ENCODE results near the gene BNIP1.

The BNIP1 gene

DNA sequence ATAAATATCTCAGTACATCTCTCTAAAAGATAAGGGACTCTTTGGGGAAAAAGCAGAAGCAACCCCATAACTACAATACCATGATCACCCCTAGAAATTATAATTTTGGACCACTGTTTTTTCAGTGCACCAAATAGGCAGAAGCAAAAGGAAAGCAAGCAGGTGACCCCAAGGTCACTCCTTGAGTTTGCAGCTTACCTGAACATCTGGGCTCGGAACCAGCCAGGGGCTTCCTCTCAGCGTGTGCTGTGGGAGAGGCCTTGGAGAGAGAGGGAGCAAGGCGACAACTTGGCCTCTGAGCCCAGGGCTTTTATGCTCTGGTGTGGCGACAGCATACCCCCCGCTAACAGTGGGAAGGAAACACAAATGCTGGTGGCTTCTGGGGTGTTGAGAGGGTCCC, 16.8 kb downstream of the BNIP1 start:
- intact Hi-C loops (cut with DNase I), result no loop called here

DNA sequence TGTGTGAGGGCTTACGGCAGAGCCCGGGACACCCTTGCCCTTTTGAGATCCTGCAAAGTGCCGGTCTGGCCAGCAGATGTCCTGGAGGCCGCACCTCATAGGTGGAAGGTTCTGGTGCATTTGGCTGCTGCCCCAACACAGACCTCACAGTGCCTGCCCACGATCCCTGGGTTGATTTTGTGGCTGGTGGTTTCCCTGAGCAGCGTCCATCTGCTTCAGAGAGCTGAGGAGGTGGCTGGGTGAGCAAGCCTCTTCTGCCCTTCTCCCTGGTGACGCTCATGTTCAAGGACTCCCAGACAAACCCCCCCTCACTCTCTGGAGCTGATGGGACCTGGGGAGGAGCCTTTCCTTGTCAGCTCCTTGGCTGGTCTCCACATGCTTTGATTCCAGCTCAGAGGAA, 18.9 kb downstream of the BNIP1 start:
- intact Hi-C loops (cut with DNase I), result no loop called here
- DNase-seq, result no peak

More for the DNA sequence above, 16.8 kb downstream of the BNIP1 start:
- no peak for DNase-seq

DNA sequence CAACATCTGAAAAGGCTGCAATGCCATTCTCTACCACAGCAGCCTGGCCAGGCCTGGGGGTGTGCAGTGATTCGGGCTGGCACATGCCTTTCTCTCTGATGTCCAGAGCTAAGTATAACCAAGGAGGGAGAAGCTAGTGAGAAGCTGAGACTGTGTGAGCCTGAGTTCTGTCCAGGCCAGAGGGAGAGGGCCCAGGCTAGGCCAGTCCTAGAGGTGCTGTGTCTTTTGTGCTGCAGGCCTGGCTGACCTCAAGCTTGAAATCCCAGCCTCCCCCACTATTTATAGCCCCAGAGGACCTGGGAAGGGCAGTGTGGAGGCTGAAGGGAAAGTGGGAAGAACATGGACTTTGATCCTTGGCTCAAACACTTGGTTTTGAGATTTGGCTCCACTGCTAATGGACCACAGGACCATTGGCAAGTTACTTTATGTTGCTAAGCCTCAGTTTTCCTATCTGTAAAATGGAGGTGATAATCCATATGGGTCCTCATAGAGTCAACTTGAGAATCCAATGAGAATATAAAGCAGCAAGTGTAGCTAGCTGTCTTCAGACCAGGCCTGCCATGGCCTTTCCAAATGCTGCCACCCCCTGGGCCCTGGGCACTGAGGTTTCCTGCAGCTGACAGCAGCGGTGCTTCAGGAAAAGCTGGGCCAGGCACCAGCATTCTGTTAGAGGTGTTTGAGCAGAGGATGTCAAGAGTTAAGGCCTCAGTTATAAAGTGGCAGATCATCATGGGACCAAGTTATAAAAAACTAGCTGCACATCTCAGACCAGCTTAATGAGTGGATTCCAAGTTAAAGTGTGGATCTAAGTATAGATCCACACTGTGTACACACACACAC, 21.1 kb downstream of the BNIP1 start:
- no peak for DNase-seq
- intact Hi-C loops (cut with DNase I), result no loop called here

DNA sequence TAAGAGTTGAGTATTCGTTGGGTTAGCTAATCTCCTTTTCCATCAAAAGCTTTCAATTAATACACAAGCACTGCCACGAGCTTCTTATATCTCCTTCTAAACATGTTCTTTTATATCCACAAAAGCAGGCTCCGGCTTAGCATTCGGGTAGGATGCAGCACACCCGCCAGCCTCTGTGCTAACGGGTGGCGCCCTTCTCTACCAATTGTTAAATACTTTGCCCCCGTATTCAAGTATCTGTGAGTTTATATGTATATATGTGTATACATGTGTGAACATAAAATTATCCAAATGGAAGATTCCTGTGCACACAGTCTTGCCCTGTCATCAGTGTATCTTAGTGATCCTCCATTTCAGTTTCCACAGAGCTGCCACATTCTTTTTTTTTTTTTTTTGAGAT, 27.8 kb downstream of the BNIP1 start:
- DNase-seq, result no peak
- intact Hi-C loops (cut with DNase I), result no loop called here

DNA sequence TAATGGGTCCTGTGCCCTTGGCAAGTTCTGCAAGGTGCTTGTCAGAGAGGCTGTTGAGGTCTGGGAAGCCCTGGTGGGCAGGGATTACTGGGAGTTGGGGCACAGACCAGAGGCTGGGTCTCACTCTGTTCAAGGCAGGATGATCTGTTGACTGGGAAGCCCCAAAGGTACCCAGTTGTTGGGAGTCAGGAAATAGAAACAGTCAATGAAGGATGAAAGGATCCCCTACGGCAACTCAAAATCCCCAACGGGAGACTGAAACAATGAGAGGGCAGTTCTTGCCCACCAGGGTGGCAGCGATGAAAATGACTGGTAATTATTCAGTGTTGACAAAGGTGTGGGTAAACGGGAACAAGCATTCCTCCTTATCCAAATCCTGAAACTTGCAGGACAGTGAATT, 31.2 kb downstream of the BNIP1 start:
- DNase-seq, result no peak
- intact Hi-C loops (cut with DNase I), result no loop called here

DNA sequence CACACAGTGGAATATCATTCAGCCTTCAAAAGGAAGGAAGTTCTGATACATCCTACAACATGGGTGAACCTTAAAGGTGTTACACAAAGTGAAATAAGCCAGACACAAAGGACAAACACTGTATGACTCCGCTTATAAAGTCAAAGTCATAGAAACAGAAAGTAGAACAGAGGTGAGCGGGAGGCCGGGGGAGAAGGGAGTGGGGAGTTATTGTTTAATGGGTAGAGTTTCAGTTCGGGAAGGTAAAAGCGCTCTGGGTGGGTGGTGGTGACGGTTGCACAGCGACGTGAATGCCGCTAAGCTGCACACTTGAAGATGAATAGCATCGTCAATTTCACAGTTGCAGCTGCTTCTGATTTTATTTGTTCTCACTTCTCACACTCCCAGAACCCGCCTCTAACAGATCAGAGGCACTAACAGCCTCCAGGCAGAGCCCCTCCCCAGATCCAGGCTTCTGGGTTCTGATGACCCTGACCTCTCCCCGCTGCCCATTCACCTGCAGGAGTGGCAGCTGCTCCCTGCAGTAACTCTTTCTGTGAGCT, 34.1 kb downstream of the BNIP1 start:
- no peak for DNase-seq
- intact Hi-C loops (cut with DNase I), result no loop called here

DNA sequence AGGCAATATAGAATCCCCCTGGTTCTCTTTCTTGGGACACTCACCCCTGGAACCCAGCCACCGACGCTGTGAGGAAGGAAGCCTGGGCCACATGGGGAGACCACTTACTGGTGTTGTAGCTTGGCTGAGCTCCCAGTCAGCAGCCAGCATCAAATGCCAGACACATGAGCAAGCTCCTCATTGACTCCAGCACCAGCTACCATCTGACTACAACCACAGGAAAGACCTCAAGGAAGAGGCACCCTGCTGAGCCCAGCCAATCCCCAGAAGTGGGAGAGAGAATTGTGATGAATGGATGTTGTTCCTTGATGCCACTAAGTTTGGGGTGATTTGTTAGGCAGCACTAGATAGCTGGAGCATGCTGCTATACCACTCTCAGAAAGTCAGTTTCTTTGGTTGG, 36.0 kb downstream of the BNIP1 start:
- intact Hi-C loops (cut with DNase I), result no loop called here
- DNase-seq, result no peak

DNA sequence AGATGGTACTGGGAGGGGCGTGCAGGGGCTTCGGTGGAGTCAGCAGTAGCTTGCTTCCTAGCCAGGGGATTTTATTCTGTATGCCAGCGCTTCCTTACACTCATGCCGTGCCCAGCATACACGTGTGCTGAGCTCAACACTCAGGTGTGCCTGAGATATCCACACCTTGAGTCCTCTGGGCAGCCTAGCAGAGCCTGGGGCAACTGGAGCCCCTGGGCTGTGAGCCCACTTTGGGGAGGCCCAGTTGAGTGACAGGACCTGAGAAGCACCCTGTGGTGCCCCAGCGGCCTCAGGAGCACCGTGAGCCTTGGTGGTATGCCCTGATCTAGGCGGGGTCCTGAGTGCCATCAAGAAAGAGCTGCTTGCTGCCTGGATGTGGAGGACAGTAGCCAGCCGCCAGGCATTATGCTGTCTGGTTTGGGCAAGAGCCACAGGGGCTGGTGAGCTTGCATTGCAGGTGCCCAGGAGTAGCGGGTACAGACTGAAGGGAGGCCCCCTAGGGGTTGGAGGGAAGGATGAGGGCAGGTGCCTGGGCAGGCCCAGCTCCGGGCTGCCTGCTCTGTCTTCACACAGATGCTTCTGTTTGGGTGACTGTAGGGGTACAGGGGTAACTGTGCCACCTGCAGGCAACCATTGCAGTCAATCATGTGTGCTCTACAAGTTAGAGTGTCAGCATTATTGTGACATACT, 42.9 kb downstream of the BNIP1 start:
- no peak for DNase-seq
- intact Hi-C loops (cut with DNase I), result no loop called here

DNA sequence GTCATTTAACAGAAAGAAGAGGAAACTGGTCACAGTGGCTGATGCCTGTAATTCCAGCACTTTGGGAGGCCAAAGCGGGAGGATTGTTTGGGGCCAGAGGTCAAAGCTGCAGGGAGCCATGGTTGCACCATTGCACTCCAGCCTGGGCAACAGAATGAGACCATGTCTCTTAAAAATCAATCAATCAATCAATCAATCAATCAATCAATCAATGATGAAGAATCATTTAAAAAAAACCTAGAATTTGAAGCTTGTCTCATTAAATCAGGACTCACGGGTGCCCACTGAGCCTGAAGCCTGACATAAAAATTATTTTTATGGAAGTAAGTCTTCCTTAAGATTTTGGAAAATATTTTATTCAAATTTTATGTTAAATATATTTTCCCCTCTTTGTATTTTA, 43.9 kb downstream of the BNIP1 start:
- DNase-seq, result no peak
- intact Hi-C loops (cut with DNase I), result no loop called here

DNA sequence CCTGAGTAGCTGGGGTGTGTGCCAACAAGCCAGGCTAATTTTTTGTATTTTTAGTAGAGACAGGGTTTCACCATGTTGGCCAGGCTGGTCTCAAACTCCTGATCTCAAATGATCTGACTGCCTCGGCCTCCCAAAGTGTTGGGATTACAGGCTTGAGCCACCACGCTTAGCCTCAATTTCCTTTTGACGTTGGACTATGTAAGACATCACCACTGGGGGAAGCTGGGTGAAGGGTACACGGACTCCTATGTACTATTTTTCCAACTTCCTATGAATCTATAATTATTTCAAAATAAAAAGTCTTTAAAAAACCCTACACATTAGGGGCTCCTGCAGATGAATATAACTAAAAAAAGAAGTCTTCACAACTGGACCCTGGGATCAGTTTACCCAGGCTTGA, 46.7 kb downstream of the BNIP1 start:
- DNase-seq, result no peak
- intact Hi-C loops (cut with DNase I), result no loop called here

DNA sequence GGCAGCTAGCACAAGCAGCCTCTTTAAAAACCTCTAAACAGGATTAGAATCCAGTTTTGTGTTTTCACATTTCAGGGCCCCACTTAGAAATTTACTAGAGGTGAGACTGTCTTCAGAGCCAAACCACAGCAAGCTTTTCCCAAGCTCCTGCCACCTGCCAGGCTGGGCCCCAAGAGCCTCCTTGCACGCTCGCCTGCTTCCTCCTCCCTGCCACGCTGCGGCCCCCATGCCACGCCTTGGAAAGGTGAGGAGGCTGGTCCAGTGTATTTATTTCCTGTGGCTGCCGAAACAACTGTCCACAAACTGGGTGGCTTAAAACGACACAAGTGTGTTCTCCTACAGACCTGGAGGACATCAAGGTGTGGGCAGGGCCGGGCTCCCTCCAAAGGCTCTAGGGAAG, 47.2 kb downstream of the BNIP1 start:
- no peak for DNase-seq
- intact Hi-C loops (cut with DNase I), result no loop called here

DNA sequence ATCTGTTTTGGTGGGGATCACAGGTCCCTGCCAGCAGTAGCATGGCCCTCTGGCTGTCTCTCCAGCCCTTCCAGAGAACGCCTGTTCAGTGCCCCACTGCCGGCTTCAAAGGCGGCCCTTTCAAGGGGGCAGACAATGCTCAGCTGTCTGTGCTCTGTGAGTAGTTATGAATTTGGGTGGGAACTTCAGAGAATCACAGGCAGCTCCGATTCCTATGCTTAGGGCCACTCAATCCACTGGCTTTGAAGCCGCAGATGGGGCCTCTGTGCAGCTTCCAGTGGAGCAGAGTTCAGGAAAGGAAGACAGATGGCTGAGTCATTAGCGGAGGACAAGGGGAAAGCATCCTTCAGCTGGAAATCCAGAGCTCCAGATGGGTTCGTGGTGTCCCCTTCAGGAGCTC, 48.2 kb downstream of the BNIP1 start:
- no peak for DNase-seq
- intact Hi-C loops (cut with DNase I), result no loop called here

DNA sequence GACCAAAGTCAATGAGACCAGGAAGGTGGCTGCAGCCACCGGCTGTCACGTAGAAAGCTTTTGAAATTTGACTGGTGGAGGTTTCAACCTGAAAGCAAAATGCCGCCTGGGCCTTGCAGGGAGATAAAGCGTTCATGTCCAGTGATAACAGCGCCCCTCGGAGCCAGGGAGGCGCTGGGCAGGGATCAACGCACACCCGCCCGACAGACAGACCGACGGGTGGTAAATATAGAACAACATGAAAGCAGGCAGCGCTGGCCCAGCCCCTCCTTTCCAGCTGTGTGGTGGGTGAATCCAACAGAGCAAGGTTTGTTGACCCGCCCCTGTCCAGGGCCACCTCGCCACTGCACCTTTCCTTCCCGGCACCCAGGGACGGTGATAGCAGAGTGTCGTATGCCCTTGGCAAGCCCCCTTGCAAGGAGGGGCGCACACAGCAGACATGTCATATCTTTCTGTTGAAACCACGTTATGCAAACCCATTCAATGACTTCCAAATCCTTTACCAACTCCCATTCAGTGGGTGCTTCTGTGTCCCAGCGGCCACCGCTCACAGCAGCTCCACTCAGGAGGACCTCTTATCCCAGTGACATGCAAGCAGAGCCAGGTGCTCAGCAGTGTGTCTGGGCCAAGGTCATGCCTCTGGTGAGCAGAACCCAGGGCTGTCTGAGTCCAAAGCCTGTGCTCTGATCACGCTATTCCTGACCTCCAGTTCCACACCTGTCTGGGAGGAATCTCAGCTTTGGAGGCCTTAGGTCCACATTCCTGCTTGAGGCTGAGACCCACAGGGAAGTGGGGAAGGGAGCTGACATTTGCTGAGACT, 52.0 kb downstream of the BNIP1 start:
- intact Hi-C loops (cut with DNase I), result no loop called here
- peak in 1 of 10 donors; percentile 55 for DNase-seq

DNA sequence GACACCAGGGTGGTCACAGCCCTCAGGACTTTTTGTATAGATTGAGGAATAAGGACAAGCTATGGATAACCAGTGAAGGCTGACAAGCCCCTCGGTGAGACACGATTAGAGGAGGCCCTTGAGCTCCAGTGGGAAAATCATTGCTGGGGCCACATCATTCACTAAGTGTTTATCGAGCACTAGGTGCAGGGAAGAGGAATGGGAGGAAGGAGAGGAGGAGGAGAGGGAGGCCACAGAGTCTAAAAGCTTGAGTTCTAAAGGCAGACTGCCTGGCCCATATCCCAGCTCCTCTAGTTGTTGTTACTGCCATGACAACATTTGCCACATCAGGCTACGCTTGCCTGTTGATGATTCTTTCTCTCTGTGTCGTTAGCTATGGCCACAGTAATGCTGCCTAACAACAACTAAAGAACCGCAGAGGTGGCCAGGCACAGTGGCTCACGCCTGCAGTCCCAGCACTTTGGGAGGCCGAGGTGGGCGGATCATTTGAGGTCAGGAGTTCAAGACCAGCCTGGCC, 53.1 kb downstream of the BNIP1 start:
- DNase-seq, result no peak
- intact Hi-C loops (cut with DNase I), result no loop called here

DNA sequence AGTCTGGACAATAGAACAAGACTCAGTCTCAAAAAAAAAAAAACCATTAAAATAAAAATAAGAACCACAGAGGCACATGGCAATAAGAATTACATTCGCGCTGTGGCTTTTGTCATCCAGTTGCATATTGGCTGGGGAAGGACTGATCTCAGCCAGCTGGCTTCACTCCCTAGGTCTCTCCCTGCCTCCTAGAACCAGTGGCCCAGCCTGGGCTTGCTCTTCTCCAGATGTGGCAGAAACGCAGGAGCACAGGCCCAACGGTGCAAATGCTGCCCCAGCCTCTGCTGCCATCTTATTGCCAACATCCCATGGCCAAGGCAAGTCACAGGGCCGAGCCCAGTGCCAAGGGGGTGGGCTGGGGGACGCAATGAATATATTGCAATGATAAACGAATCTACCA, 53.7 kb downstream of the BNIP1 start:
- intact Hi-C loops (cut with DNase I), result no loop called here
- DNase-seq, result no peak

DNA sequence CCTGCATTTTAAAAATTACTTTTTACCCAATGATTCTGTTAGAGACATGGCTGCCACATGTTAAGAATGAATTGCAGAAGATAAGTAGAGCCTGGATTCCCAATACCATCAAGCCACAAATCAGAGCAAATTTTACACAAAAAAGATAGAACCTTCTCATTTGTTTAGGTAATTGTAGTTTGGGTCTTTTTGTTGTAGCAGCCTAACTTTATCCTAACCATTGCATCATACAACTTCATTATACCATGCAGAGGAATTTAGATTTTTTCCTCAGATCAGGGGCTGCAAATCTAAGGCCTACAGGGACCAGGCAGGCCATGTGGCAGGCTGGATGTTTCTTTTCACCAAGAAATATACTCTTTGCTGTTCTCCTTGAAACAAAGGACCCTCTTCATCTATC, 56.0 kb downstream of the BNIP1 start:
- intact Hi-C loops (cut with DNase I), result no loop called here

DNA sequence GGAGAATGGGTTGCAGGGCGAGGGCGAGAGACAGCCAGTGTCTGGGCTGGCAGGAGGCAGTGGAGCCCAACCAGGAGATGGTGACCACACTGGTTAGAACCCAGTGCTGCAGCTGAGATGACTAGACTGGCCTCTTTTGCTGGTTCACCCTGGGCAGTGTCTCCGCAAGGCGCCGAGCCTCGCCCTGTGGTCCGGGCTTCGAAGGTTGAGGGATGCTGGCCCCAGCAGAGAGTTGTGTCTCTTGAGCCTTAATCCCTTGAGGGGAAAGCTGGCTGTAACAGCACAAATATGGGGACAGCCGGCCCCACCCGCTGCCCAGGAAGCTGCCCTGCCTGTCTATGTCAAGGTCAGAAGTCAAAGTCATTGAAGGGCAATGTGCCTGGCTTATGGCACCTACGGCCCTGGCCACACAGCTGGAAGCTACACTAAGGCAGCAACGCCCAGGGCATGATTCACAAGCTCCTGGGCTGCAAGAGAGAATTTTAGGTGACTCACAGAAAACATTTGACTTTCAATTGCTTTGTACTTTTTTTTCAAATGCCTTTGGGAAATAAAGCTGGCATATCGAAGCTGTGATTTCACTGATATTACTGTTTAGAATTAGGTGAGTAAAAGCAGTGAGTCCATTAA, 57.4 kb downstream of the BNIP1 start:
- intact Hi-C loops (cut with DNase I), result no loop called here
- DNase-seq, result no peak

More for the DNA sequence above, 56.0 kb downstream of the BNIP1 start:
- DNase-seq, result no peak

DNA sequence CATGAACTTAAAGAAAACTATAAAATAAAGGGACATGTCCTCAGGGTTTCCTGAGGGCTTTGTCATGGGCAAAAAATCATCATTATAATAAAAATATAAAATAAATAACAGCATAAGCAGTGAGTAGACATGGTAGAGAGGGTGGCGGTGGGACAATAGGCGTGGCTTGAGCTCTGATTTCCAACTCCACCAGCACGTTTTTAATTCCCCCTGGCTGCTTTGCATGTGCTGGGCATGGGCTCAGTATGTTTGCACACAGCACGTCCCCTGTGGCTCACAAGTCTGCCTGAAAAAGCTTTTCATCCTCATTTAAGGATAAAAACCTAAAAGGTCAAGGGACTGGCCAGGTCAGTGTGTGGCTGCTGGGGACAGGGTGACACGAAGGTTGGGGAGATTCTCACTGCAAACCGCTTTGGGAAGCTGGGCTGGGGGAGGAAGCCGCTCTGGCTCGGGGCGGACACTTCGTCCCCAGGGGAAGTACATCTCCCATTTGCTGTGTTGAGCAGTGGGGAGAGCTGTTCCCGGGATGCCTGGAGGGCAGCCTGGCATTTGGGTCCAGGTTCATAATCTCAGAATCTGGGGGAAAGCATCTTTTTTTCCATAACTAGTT, 58.0 kb downstream of the BNIP1 start:
- intact Hi-C loops (cut with DNase I), result no loop called here
- DNase-seq, result no peak

DNA sequence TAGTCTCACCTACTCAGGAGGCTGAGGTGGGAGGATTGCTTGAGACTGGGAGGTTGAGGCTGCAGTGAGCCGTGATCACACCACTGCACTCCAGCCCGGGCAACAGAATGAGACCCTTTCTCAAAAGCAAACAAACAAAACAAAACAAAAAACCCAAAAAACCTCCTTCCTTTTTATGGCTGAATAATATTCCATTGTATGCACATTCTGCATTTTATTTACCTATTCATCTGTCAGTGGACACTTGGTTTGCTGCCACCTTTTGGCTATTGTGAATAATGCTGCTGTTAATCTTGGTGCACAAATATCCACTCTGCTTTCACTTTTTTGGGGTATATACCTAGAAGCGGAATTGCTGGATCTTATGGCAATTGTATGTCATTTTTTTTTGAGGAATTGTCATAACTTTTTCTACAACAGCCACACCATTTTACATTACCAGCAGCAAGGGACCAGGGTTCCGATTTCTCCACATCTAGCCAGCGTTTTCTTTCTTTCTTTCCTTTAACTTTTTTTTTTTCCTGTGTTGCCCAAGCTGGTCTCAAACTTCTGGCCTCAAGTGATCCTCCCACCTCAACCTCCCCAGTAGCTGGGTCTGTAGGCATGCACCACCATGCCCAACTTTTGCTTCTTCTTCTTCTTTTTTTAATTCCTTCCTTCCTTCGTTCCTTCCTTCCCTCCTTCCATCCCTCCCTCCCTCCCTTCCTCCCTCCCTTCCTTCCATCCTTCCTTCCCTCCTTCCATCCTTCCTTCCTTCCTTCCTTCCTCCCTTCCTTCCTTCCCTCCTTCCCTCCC, 60.1 kb downstream of the BNIP1 start:
- peak in 1 of 10 donors; percentile 6 for DNase-seq
- intact Hi-C loops (cut with DNase I), result no loop called here
